GM18511 (cell line): Measurements from ENCODE around the gene PYGB.

Source experiments
- ATAC-seq: cut with Tn5 transposase; IDR thresholded peaks from one replicate; pipeline ENCODE4 v1.9.1; 2021; ENCODE audit warnings: mild to moderate bottlenecking, moderate library complexity; ENCODE audit not compliant: unreplicated experiment

PYGB gene

DNA sequence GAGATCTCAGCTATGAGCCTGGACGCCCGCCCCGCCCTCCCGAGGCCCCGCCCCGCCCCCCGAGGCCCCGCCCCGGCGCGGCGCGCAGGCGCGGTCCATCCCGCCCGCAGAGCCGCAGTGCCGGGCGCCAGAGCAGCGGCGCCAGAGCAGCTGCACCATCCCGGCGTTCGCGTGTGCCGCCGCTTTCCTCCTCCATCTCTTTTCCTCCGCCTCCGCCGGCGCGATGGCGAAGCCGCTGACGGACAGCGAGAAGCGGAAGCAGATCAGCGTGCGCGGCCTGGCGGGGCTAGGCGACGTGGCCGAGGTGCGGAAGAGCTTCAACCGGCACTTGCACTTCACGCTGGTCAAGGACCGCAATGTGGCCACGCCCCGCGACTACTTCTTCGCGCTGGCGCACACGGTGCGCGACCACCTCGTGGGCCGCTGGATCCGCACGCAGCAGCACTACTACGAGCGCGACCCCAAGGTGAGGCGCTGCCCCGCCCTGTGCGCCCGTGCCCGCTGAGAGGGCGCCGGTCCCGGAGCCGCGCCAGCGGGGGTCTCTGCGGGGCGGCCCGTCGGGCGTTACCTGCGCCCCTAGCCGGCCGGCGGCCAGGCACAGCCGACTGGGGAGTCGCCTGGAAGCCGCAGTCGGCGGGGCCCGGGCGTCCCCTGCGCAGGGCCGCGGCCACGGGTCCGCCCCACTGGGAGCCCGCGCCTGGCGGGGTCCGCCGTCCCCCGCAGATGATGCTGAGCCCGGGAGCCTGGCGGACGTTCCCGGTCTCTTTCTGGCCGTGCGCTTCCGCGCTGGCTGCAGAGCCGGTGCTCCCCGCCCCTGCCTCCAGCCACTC, at the start of gene PYGB:
PYGB (plus strand) TSS at position 130 of the 830 bp plus-strand sequence; CDS start at position 224, 94 bp downstream.
- peak; percentile 69 for ATAC-seq

DNA sequence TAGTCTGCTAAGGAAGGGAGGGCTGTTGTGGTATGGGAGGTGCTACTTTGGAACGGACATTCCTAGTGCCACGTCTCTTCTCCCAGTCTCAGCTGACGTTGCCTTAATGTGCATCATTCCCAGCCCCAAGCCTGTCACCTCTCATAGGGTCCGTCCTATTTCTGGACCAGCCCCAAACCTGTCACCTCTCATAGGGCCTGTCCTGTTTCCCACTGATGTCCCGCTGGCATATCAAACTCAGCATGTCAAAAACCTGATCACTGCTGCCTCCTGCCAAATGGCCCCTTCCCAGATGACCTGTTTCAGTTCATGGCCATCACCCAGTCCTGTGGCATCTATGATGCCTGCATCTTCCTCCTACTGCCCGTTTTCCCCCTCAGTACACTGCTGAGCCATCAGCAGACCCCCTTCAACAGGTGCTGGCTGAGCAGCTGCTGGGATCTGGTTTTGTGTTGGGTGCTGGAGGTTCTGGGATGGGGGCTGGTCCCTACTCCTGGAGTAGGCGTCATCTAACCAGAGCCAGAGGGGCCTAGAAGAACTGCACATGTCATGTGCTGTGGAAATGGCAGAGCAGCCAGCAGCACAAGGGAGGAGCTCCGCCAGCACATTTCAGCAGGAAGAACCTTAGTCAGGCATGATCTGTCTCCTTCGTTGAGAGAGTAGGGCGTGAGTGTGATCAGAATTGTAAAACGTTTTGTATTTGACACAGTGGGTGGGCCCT, 49.1 kb upstream of the PYGB start:
- ATAC-seq = no peak

- no peak for ATAC-seq
These were observed 48.2 kb upstream of the PYGB start for GRCh38 chr20:25199473-25200260.

- ATAC-seq = no peak
These were observed 44.8 kb upstream of the PYGB start for GRCh38 chr20:25203089-25203488.

- no peak for ATAC-seq
These were observed 44.0 kb upstream of the PYGB start for GRCh38 chr20:25203871-25204320.

GRCh38 chr20:25204550-25205276, 43.2 kb upstream of the PYGB start:
- ATAC-seq = no peak

DNA sequence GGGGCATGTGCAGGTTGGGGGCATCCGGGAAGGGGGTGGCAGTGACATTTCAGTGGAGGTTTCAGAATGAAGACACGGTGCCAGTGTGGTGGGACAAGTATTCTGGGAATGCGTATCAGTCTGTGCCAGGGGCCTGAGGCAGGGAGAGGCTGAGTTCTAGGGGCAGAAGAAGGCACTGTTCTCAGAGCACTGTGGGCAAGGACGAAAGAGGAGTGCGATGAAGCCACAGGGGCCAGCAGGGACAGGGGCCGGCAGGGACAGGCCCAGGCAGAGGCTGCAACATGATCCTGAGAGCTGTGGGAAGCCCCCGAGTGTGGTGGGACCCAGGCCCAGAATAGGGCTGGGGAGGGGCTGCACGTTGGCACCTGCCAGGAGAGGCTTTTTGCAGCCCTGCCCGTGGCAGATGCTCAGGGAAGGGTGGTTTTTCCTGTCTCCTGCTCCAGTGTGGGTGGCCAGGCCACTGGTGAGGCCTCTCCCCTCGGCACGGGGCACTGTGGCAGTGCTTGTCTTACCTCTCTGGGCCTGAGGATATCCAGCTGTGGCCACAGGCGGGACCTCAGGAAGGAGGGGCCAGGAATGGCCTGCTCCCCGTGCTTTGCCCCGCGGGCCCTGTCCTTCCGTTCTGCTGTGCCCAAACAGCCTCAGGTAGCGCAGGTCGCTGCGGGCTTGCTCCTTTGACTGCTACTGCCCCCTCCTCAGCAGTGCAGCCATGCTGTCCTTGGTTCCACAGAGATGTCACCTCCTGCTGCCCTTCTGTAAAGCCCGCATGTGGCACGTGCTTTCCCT, 42.4 kb upstream of the PYGB start:
- no peak for ATAC-seq

DNA sequence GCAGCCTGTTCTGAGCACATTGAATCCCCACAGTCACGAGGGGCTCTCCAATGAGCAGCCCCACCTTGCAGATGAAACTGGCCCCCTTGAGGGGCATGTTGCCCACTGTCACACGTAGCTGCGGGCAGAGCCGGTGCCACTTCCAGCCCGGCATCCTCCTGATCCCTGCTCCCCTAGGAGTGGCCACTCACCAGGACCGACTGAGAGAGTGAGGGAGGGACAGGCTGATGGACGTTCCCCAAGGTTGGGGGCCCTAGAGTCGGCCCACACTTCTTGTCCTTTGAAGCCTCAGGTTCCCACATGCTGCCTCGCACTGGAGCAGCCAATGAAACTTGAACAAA, 41.9 kb upstream of the PYGB start:
- no peak for ATAC-seq

- no peak for ATAC-seq
These were observed 41.3 kb upstream of the PYGB start for GRCh38 chr20:25206548-25206947.

DNA sequence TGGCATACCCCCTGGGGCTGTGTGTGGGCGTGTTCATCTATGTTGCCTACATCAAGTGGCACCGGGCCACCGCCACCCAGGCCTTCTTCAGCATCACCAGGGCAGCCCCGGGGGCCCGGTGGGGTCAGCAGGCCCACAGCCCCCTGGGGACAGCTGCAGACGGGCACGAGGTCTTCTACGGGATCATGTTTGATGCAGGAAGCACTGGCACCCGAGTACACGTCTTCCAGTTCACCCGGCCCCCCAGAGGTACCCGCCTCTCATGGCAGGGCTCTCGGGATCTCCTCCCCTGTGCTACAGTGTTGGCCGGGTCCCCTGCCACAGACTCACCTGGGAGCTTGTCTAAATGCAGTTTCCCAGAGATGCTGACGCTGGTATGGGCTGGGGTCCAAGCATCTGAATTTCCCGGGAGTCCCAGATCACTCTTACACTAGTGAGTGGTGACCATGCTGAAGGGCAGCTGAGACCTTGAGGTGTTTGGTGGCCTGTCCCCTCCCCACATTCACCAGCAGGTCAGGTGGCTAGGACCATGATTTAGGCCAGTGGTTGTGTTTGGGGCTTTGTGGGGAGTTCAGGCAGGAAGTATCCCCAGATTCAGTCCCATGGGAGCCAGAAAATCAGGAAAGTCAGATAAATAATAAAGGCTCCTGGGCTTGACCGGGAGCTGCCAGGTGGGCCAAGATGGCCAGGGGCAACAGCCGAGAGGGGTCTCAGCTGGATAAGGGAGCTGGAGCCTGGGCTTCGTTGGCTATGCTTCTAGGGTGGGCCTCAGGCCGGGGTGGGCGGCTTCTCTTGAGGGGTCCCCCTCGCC, 40.5 kb upstream of the PYGB start:
- ATAC-seq = no peak

- no peak for ATAC-seq
These were observed 39.8 kb upstream of the PYGB start for GRCh38 chr20:25207960-25208534.

DNA sequence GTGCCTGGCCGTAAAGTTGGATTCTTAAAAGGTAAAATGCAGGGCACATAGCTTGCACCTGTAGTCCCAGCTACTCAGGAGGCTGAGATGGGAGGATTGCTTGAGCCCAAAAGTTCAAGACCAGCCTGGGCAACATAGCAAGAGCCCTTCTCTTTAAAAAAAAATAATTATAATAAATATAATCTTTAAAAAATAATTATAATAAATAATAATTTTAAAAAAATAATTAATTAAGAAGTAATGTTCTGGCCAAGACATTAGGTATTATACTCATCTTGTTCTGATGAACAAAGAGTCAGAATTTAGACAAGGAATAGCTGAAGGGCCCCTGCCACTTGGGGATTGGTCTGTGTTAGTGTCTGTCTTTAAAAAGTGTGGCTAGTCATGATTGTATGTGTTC, 38.5 kb upstream of the PYGB start:
- ATAC-seq = no peak

GRCh38 chr20:25209911-25210310, 38.0 kb upstream of the PYGB start:
- no peak for ATAC-seq

GRCh38 chr20:25211273-25211672, 36.6 kb upstream of the PYGB start:
- ATAC-seq = no peak

GRCh38 chr20:25212242-25212641, 35.6 kb upstream of the PYGB start:
- ATAC-seq = no peak

GRCh38 chr20:25213566-25214425, 34.1 kb upstream of the PYGB start:
- no peak for ATAC-seq

- ATAC-seq = no peak
These were observed 33.5 kb upstream of the PYGB start for GRCh38 chr20:25214426-25214790.

- ATAC-seq = no peak
These were observed 33.1 kb upstream of the PYGB start for GRCh38 chr20:25214819-25215218.
